ENCODE measurements around the gene NCKAP1.

GRCh38 chr2:182951948-182952663 is 86.2 kb downstream of the NCKAP1 start:
- no peak for TF ChIP-seq POLR2A (IDR thresholded peaks at IDR 0.05)
- no peak for TF ChIP-seq CTCF (IDR thresholded peaks at IDR 0.05)

Measured in gastroesophageal sphincter (tissue), 3 donors.